Suprapubic skin (tissue), 4 donors: ENCODE data around the gene SGCD. TPM values are rescaled to one million over a fixed set of nuclear protein-coding genes. Genes with fewer than 3 reads are reported as not detected.

Source experiments
- DNase-seq, 2 donors: peaks; one replicate each; pipeline ENCODE4 v3.0.0-alpha.2; 2019; ENCODE audit warnings: low spot score in 2 of 2
- H3K27ac ChIP-seq: fragments of 200-600 bp; sonication (generic); one replicate; pipeline ENCODE4 v1.5.1; 2019
- H3K27me3 ChIP-seq: fragments of 200-600 bp; sonication (generic); one replicate; pipeline ENCODE4 v1.5.1; 2019
- H3K36me3 ChIP-seq: fragments of 200-600 bp; sonication (generic); one replicate; pipeline ENCODE4 v1.5.1; 2019
- H3K4me1 ChIP-seq: fragments of 200-600 bp; sonication (generic); one replicate; pipeline ENCODE4 v1.5.1; 2019
- H3K4me3 ChIP-seq: fragments of 200-600 bp; sonication (generic); one replicate; pipeline ENCODE4 v1.5.1; 2019; ENCODE audit warnings: mild to moderate bottlenecking
- H3K9me3 ChIP-seq: fragments of 200-600 bp; sonication (generic); one replicate; pipeline ENCODE4 v1.5.1; 2019
- CTCF ChIP-seq, 2 donors: fragments of 200-600 bp in 1 of 2; fragments of 450-650 bp in 1 of 2; sonication (generic) in 1 of 2; IDR thresholded peaks; one replicate each; pipeline ENCODE4 v1.5.1; 2016 to 2019; ENCODE audit warnings: antibody characterized with exemption in 2 of 2, mild to moderate bottlenecking in 1 of 2, moderate library complexity in 1 of 2
- EP300 ChIP-seq: sonication (generic); formaldehyde crosslinking; IDR thresholded peaks from one replicate; pipeline ENCODE4 v1.6.1; 2017; ENCODE audit warnings: antibody characterized with exemption
- POLR2A ChIP-seq, 2 donors: fragments of 450-650 bp; IDR thresholded peaks; one replicate each; pipeline ENCODE4 v1.6.1; 2017; ENCODE audit warnings: antibody characterized with exemption in 2 of 2, mild to moderate bottlenecking in 2 of 2, moderate library complexity in 2 of 2
- POLR2AphosphoS5 ChIP-seq, 3 donors: sonication (generic); formaldehyde crosslinking; IDR thresholded peaks; one replicate each; pipeline ENCODE4 v1.6.1; 2017; ENCODE audit warnings: antibody characterized with exemption in 3 of 3
- WGBS: methylation state at CpG from one replicate; pipeline ENCODE4 v1.1.5; 2018; 5-methylcytosine and 5-hydroxymethylcytosine counted together
- total RNA-seq, 4 donors: library from RNA; depleted of rRNA; stranded (reverse); fragments of >200 nt; gene quantifications; one replicate each; pipeline ENCODE4 v1.1.0, GENCODE V29; 2016

The SGCD gene
- total RNA-seq, 4 donors from 2014 or later, result 1.2 to 5.7 (median 3.9) TPM

GRCh38 chr5:156388233-156388632 lies 61.3 kb downstream of the SGCD start:
- no peak overlapping the region for H3K4me3 ChIP-seq
- H3K27me3 ChIP-seq, result no peaks in the 10 kb centered on the region
- H3K9me3 ChIP-seq, result no peaks in the 10 kb centered on the region
- no peak for DNase-seq
- TF ChIP-seq POLR2AphosphoS5 (IDR thresholded peaks at IDR 0.05) (no peak), POLR2A (IDR thresholded peaks at IDR 0.05) (no peak), CTCF (IDR thresholded peaks at IDR 0.05) (no peak), EP300 (no peak)
- 32% methylated on average over 2 of the region's 2 CpGs for WGBS
- no peaks in the 10 kb centered on the region for H3K36me3 ChIP-seq
- H3K4me1 ChIP-seq, result no peaks in the 10 kb centered on the region
- H3K27ac ChIP-seq, result no peak overlapping the region

- no peak overlapping the region for H3K27ac ChIP-seq
- TF ChIP-seq CTCF (IDR thresholded peaks at IDR 0.05) (no peak), POLR2A (IDR thresholded peaks at IDR 0.05) (no peak)
- no peaks in the 10 kb centered on the region for H3K36me3 ChIP-seq
- H3K4me1 ChIP-seq, result peaks cover 3% of the 10 kb centered on the region
- no peaks in the 10 kb centered on the region for H3K9me3 ChIP-seq
- WGBS, result 69% methylated on average over 7 of the region's 7 CpGs
- DNase-seq, result no peak
- H3K27me3 ChIP-seq, result no peaks in the 10 kb centered on the region
- no peak overlapping the region for H3K4me3 ChIP-seq
Observed at GRCh38 chr5:156391139-156391538, 64.2 kb downstream of the SGCD start.

- Histone ChIP-seq H3K4me3 (no peak overlapping the region), H3K27me3 (no peaks in the 10 kb centered on the region), H3K4me1 (peaks cover 4% of the 10 kb centered on the region), H3K9me3 (no peaks in the 10 kb centered on the region), H3K27ac (no peak overlapping the region), H3K36me3 (no peaks in the 10 kb centered on the region)
- TF ChIP-seq POLR2AphosphoS5 (IDR thresholded peaks at IDR 0.05), result peak in 1 of 3 donors; percentile 31
- no peak for TF ChIP-seq CTCF (IDR thresholded peaks at IDR 0.05)
- 72% methylated on average over 1 of the region's 1 CpG for WGBS
- no peak for DNase-seq
Observed at GRCh38 chr5:156393980-156394379, 67.0 kb downstream of the SGCD start.

- no peak for DNase-seq
- TF ChIP-seq POLR2AphosphoS5 (IDR thresholded peaks at IDR 0.05) (no peak), CTCF (IDR thresholded peaks at IDR 0.05) (no peak), EP300 (no peak), POLR2A (IDR thresholded peaks at IDR 0.05) (no peak)
Observed at GRCh38 chr5:156394642-156395305, 67.8 kb downstream of the SGCD start.

GRCh38 chr5:156395306-156395675 lies 68.3 kb downstream of the SGCD start:
- Histone ChIP-seq H3K4me1 (peaks cover 4% of the 10 kb centered on the region), H3K9me3 (no peaks in the 10 kb centered on the region), H3K27ac (no peak overlapping the region), H3K36me3 (no peaks in the 10 kb centered on the region), H3K27me3 (no peaks in the 10 kb centered on the region), H3K4me3 (no peak overlapping the region)
- 47% methylated on average over 2 of the region's 2 CpGs for WGBS
- no peak for DNase-seq
- TF ChIP-seq POLR2AphosphoS5 (IDR thresholded peaks at IDR 0.05) (no peak), EP300 (no peak), POLR2A (IDR thresholded peaks at IDR 0.05) (no peak), CTCF (IDR thresholded peaks at IDR 0.05) (no peak)

More at GRCh38 chr5:156394642-156395305, 67.8 kb downstream of the SGCD start:
- H3K27ac ChIP-seq, result no peak overlapping the region
- H3K36me3 ChIP-seq, result no peaks in the 10 kb centered on the region
- WGBS, result 62% methylated on average over 6 of the region's 6 CpGs
- H3K27me3 ChIP-seq, result no peaks in the 10 kb centered on the region
- no peaks in the 10 kb centered on the region for H3K9me3 ChIP-seq
- peaks cover 4% of the 10 kb centered on the region for H3K4me1 ChIP-seq
- no peak overlapping the region for H3K4me3 ChIP-seq
